Neuronal stem cell (in vitro differentiated cells): Measurements from ENCODE around the gene MUC5B.

Experiments
- DNase-seq: peaks from one replicate; pipeline ENCODE4 v3.0.0-alpha.2; 2013; ENCODE audit warnings: low spot score
- H2AFZ ChIP-seq: one replicate; pipeline ENCODE4 v1.6.1; 2013; ENCODE audit warnings: mild to moderate bottlenecking, low read length, inconsistent platforms
- H2AK5ac ChIP-seq: 2 replicates; pipeline ENCODE4 v1.6.1; 2013; ENCODE audit warnings: low read depth, mild to moderate bottlenecking, inconsistent platforms, low read length, moderate library complexity, mixed read lengths
- H2BK120ac ChIP-seq: 2 replicates; pipeline ENCODE4 v1.6.1; 2013; ENCODE audit warnings: low read depth, mild to moderate bottlenecking, inconsistent platforms, low read length, moderate library complexity, mixed read lengths
- H2BK12ac ChIP-seq: one replicate; pipeline ENCODE4 v1.6.1; 2013; ENCODE audit warnings: low read length, inconsistent platforms
- H2BK15ac ChIP-seq: 2 replicates; pipeline ENCODE4 v1.6.1; 2013; ENCODE audit warnings: mild to moderate bottlenecking, low read length, inconsistent platforms, mixed read lengths
- H2BK5ac ChIP-seq: one replicate; pipeline ENCODE4 v1.6.1; 2013; ENCODE audit warnings: inconsistent platforms, mild to moderate bottlenecking, low read length, moderate library complexity
- H3K14ac ChIP-seq: one replicate; pipeline ENCODE4 v1.6.1; 2013; ENCODE audit warnings: low read length, inconsistent platforms
- H3K18ac ChIP-seq: 2 replicates; pipeline ENCODE4 v1.6.1; 2013; ENCODE audit warnings: low read length, inconsistent platforms
- H3K23ac ChIP-seq: 2 replicates; pipeline ENCODE4 v1.6.1; 2013; ENCODE audit warnings: low read depth, mild to moderate bottlenecking, mixed read lengths, low read length, inconsistent platforms; ENCODE audit not compliant: poor library complexity
- H3K27ac ChIP-seq: replicated peaks from 3 replicates; pipeline ENCODE4 v1.5.1; 2013; ENCODE audit warnings: low read length, inconsistent platforms
- H3K27me3 ChIP-seq, 3 experiments: 2 replicates each; pipeline ENCODE4 v1.6.1; 2013; ENCODE audit warnings: low read length in 3 of 3, mild to moderate bottlenecking in 2 of 3, inconsistent platforms in 1 of 3, low read depth in 1 of 3, mixed read lengths in 1 of 3, moderate library complexity in 1 of 3; ENCODE audit not compliant: control insufficient read depth in 3 of 3, insufficient read depth in 3 of 3
- H3K36me3 ChIP-seq, 2 donors: replicated peaks in 1 of 2; 2 replicates each; pipeline ENCODE4 v1.6.1; 2013; ENCODE audit warnings: low read length in 2 of 2; ENCODE audit not compliant: control insufficient read depth in 2 of 2, insufficient read depth in 2 of 2
- H3K4ac ChIP-seq: 2 replicates; pipeline ENCODE4 v1.6.1; 2013; ENCODE audit warnings: inconsistent platforms, mild to moderate bottlenecking, low read length, moderate library complexity
- H3K4me1 ChIP-seq, 2 donors: 1 replicate in 1 of 2; 2 replicates in 1 of 2; pipeline ENCODE4 v1.6.1; 2013; ENCODE audit warnings: low read length in 2 of 2, low read depth in 1 of 2; ENCODE audit not compliant: control insufficient read depth in 2 of 2, insufficient read depth in 1 of 2
- H3K4me2 ChIP-seq: one replicate; pipeline ENCODE4 v1.6.1; 2013; ENCODE audit warnings: mild to moderate bottlenecking, low read length, inconsistent platforms; ENCODE audit not compliant: insufficient read depth, poor library complexity, severe bottlenecking
- H3K4me3 ChIP-seq, 2 donors: 2 replicates each; pipeline ENCODE4 v1.5.1; 2013; ENCODE audit warnings: low read length in 2 of 2, mild to moderate bottlenecking in 2 of 2, inconsistent platforms in 1 of 2, moderate library complexity in 1 of 2
- H3K79me1 ChIP-seq: one replicate; pipeline ENCODE4 v1.6.1; 2013; ENCODE audit warnings: low read depth, mild to moderate bottlenecking, inconsistent platforms, low read length, moderate library complexity
- H3K9ac ChIP-seq: one replicate; pipeline ENCODE4 v1.6.1; 2013; ENCODE audit warnings: mild to moderate bottlenecking, low read depth, low read length, inconsistent platforms; ENCODE audit not compliant: poor library complexity
- H3K9me3 ChIP-seq, 2 donors: replicated peaks in 1 of 2; 2 replicates each; pipeline versions ENCODE3 to v1.6.1; 2013; ENCODE audit warnings: low read length in 2 of 2, mild to moderate bottlenecking in 2 of 2, inconsistent platforms in 1 of 2, low read depth in 1 of 2, mixed read lengths in 1 of 2, moderate library complexity in 1 of 2; ENCODE audit not compliant: control insufficient read depth in 2 of 2, insufficient read depth in 1 of 2
- H4K8ac ChIP-seq: one replicate; pipeline ENCODE4 v1.6.1; 2013; ENCODE audit warnings: low read depth, mild to moderate bottlenecking, inconsistent platforms, low read length, moderate library complexity
- H4K91ac ChIP-seq: one replicate; pipeline ENCODE4 v1.6.1; 2013; ENCODE audit warnings: low read length, low read depth, mild to moderate bottlenecking, inconsistent platforms; ENCODE audit not compliant: poor library complexity
- WGBS, 2 donors: extraction: QIAGEN DNeasy Blood & Tissue Kit; methylation state at CpG; one replicate each; pipeline ENCODE4 v1.1.7; 2013; ENCODE audit warnings: missing lambda C conversion rate in 2 of 2, mixed read lengths in 1 of 2; ENCODE audit not compliant: insufficient read length in 2 of 2, insufficient replicate concordance in 1 of 2; ENCODE audit errors: extremely low coverage in 2 of 2; 5-methylcytosine and 5-hydroxymethylcytosine counted together

MUC5B gene

GRCh38 chr11:1251236-1251770 lies 28.4 kb downstream of the MUC5B start:
- DNase-seq = no peak
- H3K27me3 ChIP-seq = no peaks in the 10 kb centered on the region
- H4K91ac ChIP-seq = no peak overlapping the region
- H2BK120ac ChIP-seq = no peak overlapping the region
- no peak overlapping the region for H2BK15ac ChIP-seq
- H2AK5ac ChIP-seq = peak overlapping the region; percentile 10
- H2AFZ ChIP-seq = no peak overlapping the region
- H3K4me1 ChIP-seq = no peaks in the 10 kb centered on the region
- H3K4ac ChIP-seq = no peak overlapping the region
- H3K18ac ChIP-seq = no peak overlapping the region
- no peak overlapping the region for H3K4me2 ChIP-seq
- H3K27ac ChIP-seq = no peak overlapping the region
- H3K9ac ChIP-seq = no peak overlapping the region
- H2BK5ac ChIP-seq = peak overlapping the region; percentile 72
- peaks cover 0 to 11% of the 10 kb centered on the region in 2 donors for H3K9me3 ChIP-seq
- H3K79me1 ChIP-seq = peaks cover 2% of the 10 kb centered on the region
- no CpG with 5 or more reads among the region's 16 CpGs for WGBS, 2 donors
- H3K23ac ChIP-seq = no peak overlapping the region
- H2BK12ac ChIP-seq = peak overlapping the region; percentile 60
- H3K4me3 ChIP-seq = peak overlapping the region in 1 of 2 donors; percentile 70
- no peak overlapping the region for H3K14ac ChIP-seq
- no peak overlapping the region for H4K8ac ChIP-seq
- no peaks in the 10 kb centered on the region for H3K36me3 ChIP-seq

GRCh38 chr11:1252371-1253102 lies 29.7 kb downstream of the MUC5B start:
- H4K8ac ChIP-seq = peak overlapping the region; percentile 43
- no peak overlapping the region for H2BK120ac ChIP-seq
- H2BK5ac ChIP-seq = no peak overlapping the region
- H2AK5ac ChIP-seq = peak overlapping the region; percentile 70
- no peak overlapping the region for H3K27ac ChIP-seq
- H3K4ac ChIP-seq = no peak overlapping the region
- peaks cover 2% of the 10 kb centered on the region for H3K79me1 ChIP-seq
- peak overlapping the region; percentile 83 for H3K18ac ChIP-seq
- peak overlapping the region; percentile 93 for H3K23ac ChIP-seq
- no peaks in the 10 kb centered on the region for H3K27me3 ChIP-seq
- peak overlapping the region; percentile 30 for H3K9ac ChIP-seq
- no peak overlapping the region for H4K91ac ChIP-seq
- H2BK15ac ChIP-seq = peak overlapping the region; percentile 37
- no peak for DNase-seq
- WGBS, 2 donors = no CpG with 5 or more reads among the region's 38 CpGs
- H2AFZ ChIP-seq = no peak overlapping the region
- H2BK12ac ChIP-seq = no peak overlapping the region
- H3K4me2 ChIP-seq = no peak overlapping the region
- peaks cover 0 to 11% of the 10 kb centered on the region in 2 donors for H3K9me3 ChIP-seq
- H3K14ac ChIP-seq = peak overlapping the region; percentile 98
- H3K4me1 ChIP-seq = no peaks in the 10 kb centered on the region
- no peaks in the 10 kb centered on the region for H3K36me3 ChIP-seq
- H3K4me3 ChIP-seq = peak overlapping the region in 1 of 2 donors; percentile 60

GRCh38 chr11:1253103-1253485 lies 30.2 kb downstream of the MUC5B start:
- Histone ChIP-seq H2BK15ac (no peak overlapping the region), H3K9ac (no peak overlapping the region), H2BK120ac (no peak overlapping the region), H3K27ac (no peak overlapping the region), H2AK5ac (no peak overlapping the region), H3K9me3 (peaks cover 0 to 11% of the 10 kb centered on the region in 2 donors), H2BK5ac (no peak overlapping the region), H3K4me1 (no peaks in the 10 kb centered on the region), H3K4ac (no peak overlapping the region), H3K18ac (no peak overlapping the region), H2BK12ac (no peak overlapping the region), H3K4me3 (no peak overlapping the region), H3K4me2 (no peak overlapping the region), H4K91ac (no peak overlapping the region), H3K79me1 (peaks cover 2% of the 10 kb centered on the region), H3K23ac (no peak overlapping the region), H3K14ac (no peak overlapping the region), H3K36me3 (no peaks in the 10 kb centered on the region), H4K8ac (no peak overlapping the region), H2AFZ (no peak overlapping the region), H3K27me3 (no peaks in the 10 kb centered on the region)
- DNase-seq = no peak
- no CpG with 5 or more reads among the region's 9 CpGs for WGBS, 2 donors

GRCh38 chr11:1254086-1254648 lies 31.3 kb downstream of the MUC5B start:
- H2BK120ac ChIP-seq = no peak overlapping the region
- WGBS, 2 donors = no CpG with 5 or more reads among the region's 22 CpGs
- H2BK12ac ChIP-seq = peak overlapping the region; percentile 58
- peak overlapping the region; percentile 48 for H3K18ac ChIP-seq
- peak overlapping the region; percentile 58 for H2BK15ac ChIP-seq
- H4K91ac ChIP-seq = no peak overlapping the region
- no peaks in the 10 kb centered on the region for H3K36me3 ChIP-seq
- H3K4ac ChIP-seq = no peak overlapping the region
- no peak overlapping the region for H3K4me3 ChIP-seq
- peak overlapping the region; percentile 73 for H3K23ac ChIP-seq
- DNase-seq = no peak
- peaks cover 0 to 11% of the 10 kb centered on the region in 2 donors for H3K9me3 ChIP-seq
- H2AK5ac ChIP-seq = no peak overlapping the region
- H3K14ac ChIP-seq = peak overlapping the region; percentile 8
- H2BK5ac ChIP-seq = no peak overlapping the region
- peak overlapping the region; percentile 65 for H4K8ac ChIP-seq
- no peak overlapping the region for H3K27ac ChIP-seq
- H3K9ac ChIP-seq = no peak overlapping the region
- no peaks in the 10 kb centered on the region for H3K27me3 ChIP-seq
- H2AFZ ChIP-seq = no peak overlapping the region
- no peak overlapping the region for H3K4me2 ChIP-seq
- no peaks in the 10 kb centered on the region for H3K4me1 ChIP-seq
- H3K79me1 ChIP-seq = peaks cover 4% of the 10 kb centered on the region
